Measurements from ENCODE around the gene STARD9.

GRCh38 chr15:42696626-42697025 is 121.2 kb downstream of the STARD9 start:
- TF ChIP-seq CTCF (IDR thresholded peaks at IDR 0.05) (no peak), POLR2A (IDR thresholded peaks at IDR 0.05) (no peak)

All from right lobe of liver (tissue), 4 donors.